Esophagus muscularis mucosa (tissue), 3 donors: Measurements from ENCODE around the gene OPRL1.

Experiments used
- CTCF ChIP-seq, 3 experiments: fragments of 200-600 bp in 2 of 3; fragments of 450-650 bp in 1 of 3; sonication (generic) in 2 of 3; IDR thresholded peaks; one replicate each; pipeline ENCODE4 v1.5.1; 2017 to 2019; ENCODE audit warnings: antibody characterized with exemption in 3 of 3, mild to moderate bottlenecking in 2 of 3, moderate library complexity in 1 of 3
- POLR2AphosphoS5 ChIP-seq, 2 donors: sonication (generic); formaldehyde crosslinking; IDR thresholded peaks; one replicate each; pipeline ENCODE4 v1.6.1; 2017; ENCODE audit warnings: antibody characterized with exemption in 2 of 2

- no peak for TF ChIP-seq POLR2AphosphoS5 (IDR thresholded peaks at IDR 0.05)
- TF ChIP-seq CTCF (IDR thresholded peaks at IDR 0.05), result no peak
These were observed 29.4 kb upstream of the OPRL1 start for GRCh38 chr20:64050261-64051032.
